Measurements from ENCODE around the gene ADAM17. TPM values are rescaled to one million over a fixed set of nuclear protein-coding genes. Genes with fewer than 3 reads are reported as not detected.

ADAM17 gene
- polyA plus RNA-seq, 2 of the 4 experiments (the other 2 are of a cell fraction): 33.1 to 38.1 TPM

DNA sequence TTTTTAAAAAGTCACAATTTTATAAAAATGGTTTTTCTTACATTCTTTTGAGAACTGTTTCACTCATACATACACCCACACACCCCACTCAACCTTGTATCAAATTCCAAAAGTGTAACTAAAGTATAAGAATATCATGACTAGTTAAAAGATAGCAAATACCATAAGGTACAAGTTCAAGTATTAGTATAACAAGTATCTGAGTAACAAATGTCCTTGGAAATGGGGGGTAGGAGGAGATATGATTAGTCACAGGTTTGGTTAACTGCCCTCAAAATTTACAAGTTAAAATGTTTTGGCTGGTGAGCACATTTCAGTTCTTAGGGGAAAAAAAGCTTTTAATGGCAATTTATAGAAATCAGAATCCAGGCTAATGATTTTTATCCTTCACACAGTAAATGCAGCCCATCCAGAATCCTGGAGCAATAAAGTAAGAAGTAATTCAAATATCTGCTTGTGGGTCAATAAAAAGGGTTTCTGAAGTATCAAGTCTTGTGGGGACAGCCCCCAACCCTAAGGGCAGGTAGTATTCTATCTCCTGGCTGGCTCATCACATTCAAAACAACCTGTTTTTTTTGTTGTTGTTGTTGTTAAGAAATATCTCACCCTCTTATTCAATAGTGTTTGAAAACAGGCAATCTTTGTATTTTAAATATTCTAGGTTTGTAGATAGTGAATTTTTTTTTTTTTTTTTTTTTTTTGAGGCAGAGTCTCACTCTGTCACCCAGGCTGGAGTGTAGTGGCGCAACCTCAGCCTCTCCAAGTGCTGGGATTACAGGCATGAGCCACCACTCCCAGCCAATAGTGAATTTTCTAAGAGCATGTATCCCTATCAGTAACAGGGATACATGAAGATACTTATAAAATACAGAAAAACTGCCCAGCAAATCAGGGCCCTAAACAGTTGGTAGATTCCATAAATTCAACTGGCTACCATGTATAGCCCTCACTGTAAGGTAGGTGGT, 66.8 kb downstream of the ADAM17 start (continued):
- TF ChIP-seq EHF (CRISPR knock-in tag; IDR thresholded peaks at IDR 0.05): no peak

DNA sequence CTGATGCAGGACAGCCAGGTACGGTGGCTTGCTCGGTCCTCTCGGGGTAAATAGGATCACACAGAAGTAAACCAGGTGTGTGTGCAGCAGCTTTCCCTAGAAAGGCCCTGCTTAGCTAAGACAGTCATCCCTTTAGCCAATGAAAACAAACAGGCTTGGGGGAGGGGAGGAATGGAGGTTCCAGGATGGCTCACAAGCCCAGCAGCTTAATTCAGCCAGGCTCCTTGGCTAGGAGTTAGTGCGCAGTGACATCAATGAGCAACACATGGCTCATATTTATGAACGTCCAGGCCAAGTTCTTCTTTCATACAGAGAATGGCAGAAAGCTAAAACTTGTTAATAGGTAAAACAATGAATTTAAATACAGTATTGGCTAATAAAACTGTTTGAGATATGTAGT, 71.1 kb downstream of the ADAM17 start:
- CTCF ChIA-PET: interaction anchor here (0.9 to 1.2 kb wide), 3 partner anchors 15 to 329 kb away, joined by 3 read pairs; no protein-coding TSS in a partner anchor
- TF ChIP-seq TP53 (CRISPR knock-in tag; IDR thresholded peaks at IDR 0.05): no peak
- no peak for TF ChIP-seq CBX2 (IDR thresholded peaks at IDR 0.05; ENCODE audit: borderline replicate concordance, low read depth)
- no peak for TF ChIP-seq CHD4 (IDR thresholded peaks at IDR 0.05; ENCODE audit: borderline replicate concordance)
- TF ChIP-seq JUN (IDR thresholded peaks at IDR 0.05): no peak
- no peak for TF ChIP-seq HOXA7 (CRISPR knock-in tag; IDR thresholded peaks at IDR 0.05)
- no peak for TF ChIP-seq ZSCAN20 (CRISPR knock-in tag; IDR thresholded peaks at IDR 0.05)
- no peak for TF ChIP-seq KDM5A (IDR thresholded peaks at IDR 0.05)
- TF ChIP-seq FOSL2 (IDR thresholded peaks at IDR 0.05): no peak
- TF ChIP-seq FOSL2 (CRISPR knock-in tag; IDR thresholded peaks at IDR 0.05): no peak
- TF ChIP-seq, protein P1, sequence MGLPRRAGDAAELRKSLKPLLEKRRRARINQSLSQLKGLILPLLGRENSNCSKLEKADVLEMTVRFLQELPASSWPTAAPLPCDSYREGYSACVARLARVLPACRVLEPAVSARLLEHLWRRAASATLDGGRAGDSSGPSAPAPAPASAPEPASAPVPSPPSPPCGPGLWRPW (IDR thresholded peaks at IDR 0.05): no peak

DNA sequence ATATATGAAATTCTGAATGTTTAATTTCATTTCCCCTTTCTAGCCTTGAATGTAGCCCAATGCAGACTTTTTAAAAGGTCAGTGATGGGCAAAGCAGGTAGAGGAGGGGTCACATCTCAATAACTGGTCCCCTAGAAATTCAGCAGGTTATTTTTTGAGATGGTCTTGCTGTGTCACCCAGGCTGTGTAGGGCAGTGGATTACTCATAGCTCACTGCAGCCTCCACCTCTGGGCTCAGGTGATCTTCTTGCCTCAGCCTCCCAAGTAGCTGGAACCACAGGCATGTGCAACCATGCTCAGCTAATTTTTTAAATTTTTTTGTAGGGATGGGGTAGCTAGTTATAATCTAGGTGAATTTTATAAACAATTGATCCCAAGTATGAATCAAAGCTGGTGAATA, 72.5 kb downstream of the ADAM17 start:
- Histone ChIP-seq H3K27ac (no peak overlapping the region), H3K4me2 (no peak overlapping the region), H3K9me3 (no peaks in the 10 kb centered on the region), H3K4me3 (no peak overlapping the region), H3K4me1 (peaks cover 11% of the 10 kb centered on the region)
- POLR2A ChIA-PET: interaction anchor here (0.6 to 1.3 kb wide), 2 partner anchors 73 to 94 kb away, joined by 3 to 5 read pairs; partner anchors contain the start of gene ADAM17
- CTCF ChIA-PET: interaction anchor here (0.8 to 1.2 kb wide), 6 partner anchors 8 to 331 kb away, joined by 3 to 4 read pairs (median 3); no protein-coding TSS in a partner anchor
- DNase-seq (ENCODE audit: low read depth in 1 of 2, low spot score in 1 of 2): no peak
- TF ChIP-seq MYC (IDR thresholded peaks at IDR 0.05; ENCODE audit: borderline replicate concordance, low read length): no peak
- TF ChIP-seq, protein P2, sequence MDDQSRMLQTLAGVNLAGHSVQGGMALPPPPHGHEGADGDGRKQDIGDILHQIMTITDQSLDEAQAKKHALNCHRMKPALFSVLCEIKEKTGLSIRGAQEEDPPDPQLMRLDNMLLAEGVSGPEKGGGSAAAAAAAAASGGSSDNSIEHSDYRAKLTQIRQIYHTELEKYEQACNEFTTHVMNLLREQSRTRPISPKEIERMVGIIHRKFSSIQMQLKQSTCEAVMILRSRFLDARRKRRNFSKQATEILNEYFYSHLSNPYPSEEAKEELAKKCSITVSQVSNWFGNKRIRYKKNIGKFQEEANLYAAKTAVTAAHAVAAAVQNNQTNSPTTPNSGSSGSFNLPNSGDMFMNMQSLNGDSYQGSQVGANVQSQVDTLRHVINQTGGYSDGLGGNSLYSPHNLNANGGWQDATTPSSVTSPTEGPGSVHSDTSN (IDR thresholded peaks at IDR 0.05): no peak
- peak in 1 of 2 experiments; percentile 13; a peak in 2 of 6 replicates for ATAC-seq
- no peak for FAIRE-seq

More for the DNA sequence above, 71.1 kb downstream of the ADAM17 start:
- H3K4me1 ChIP-seq: peaks cover 22% of the 10 kb centered on the region
- H3K9me3 ChIP-seq: no peaks in the 10 kb centered on the region
- WGBS (ENCODE audit: missing lambda C conversion rate): 84% methylated on average over 5 of the region's 5 CpGs
- DNase-seq (ENCODE audit: low read depth in 1 of 2, low spot score in 1 of 2) (no peak), ATAC-seq (no peak), FAIRE-seq (no peak)
- POLR2A ChIA-PET: no interaction called here
- H3K4me3 ChIP-seq: no peak overlapping the region
- H3K4me2 ChIP-seq: no peak overlapping the region
- H3K27ac ChIP-seq: no peak overlapping the region

DNA sequence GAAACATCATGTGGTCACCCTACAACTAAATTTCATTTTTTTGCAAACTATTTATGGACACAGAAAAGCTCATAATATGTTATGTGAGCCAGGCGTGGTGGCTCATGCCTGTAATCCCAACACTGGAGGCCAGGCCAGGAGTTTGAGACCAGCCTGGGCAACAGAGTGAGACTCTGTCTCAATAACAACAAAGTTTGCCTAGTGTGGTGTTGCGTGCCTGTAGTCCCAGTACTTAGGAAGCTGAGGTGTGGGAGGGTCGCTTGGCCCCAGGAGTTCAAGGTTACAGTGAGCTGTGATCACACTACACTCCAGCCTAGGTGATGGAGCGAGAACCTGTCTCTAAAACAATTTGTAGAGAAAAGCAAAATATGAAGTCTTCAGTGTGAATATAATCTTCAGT, 75.5 kb downstream of the ADAM17 start:
- no peak for TF ChIP-seq KDM1A (IDR thresholded peaks at IDR 0.05; ENCODE audit: low read depth)
- TF ChIP-seq EP300 (IDR thresholded peaks at IDR 0.05): no peak
- no peak for TF ChIP-seq GATA3 (IDR thresholded peaks at IDR 0.05; ENCODE audit: borderline replicate concordance)
- TF ChIP-seq POLR2A (IDR thresholded peaks at IDR 0.05; ENCODE audit: low read length): no peak
- TF ChIP-seq CEBPB (IDR thresholded peaks at IDR 0.05): no peak
- TF ChIP-seq HDAC2 (IDR thresholded peaks at IDR 0.05): no peak
- TF ChIP-seq CHD2 (IDR thresholded peaks at IDR 0.05; ENCODE audit: low read length, partially characterized antibody): no peak
- TF ChIP-seq EHMT2 (IDR thresholded peaks at IDR 0.05; ENCODE audit: low read depth): no peak
- TF ChIP-seq, protein P1 (IDR thresholded peaks at IDR 0.05): no peak
- no peak for TF ChIP-seq NPAS2 (CRISPR knock-in tag; IDR thresholded peaks at IDR 0.05; ENCODE audit: borderline replicate concordance)
- no peak for TF ChIP-seq JUN (IDR thresholded peaks at IDR 0.05)
- TF ChIP-seq PHF8 (IDR thresholded peaks at IDR 0.05; ENCODE audit: borderline replicate concordance, low read depth): no peak
- TF ChIP-seq POLR2AphosphoS2 (conservative IDR thresholded peaks at IDR 0.05; ENCODE audit: low read length): no peak
- no peak for DNase-seq (ENCODE audit: low read depth in 1 of 2, low spot score in 1 of 2)
- H3K27ac ChIP-seq: no peak overlapping the region; a peak in 1 of 6 replicates
- ATAC-seq: no peak
- FAIRE-seq: no peak
- POLR2A ChIA-PET: no interaction called here
- 88% methylated on average over 4 of the region's 4 CpGs for WGBS (ENCODE audit: missing lambda C conversion rate)
- CTCF ChIA-PET: interaction anchor here (0.9 kb wide), 1 partner anchor 76 kb away, joined by 3 read pairs; the partner anchor contains the start of gene ADAM17
- peaks cover 31% of the 10 kb centered on the region for H3K4me1 ChIP-seq
- H3K4me2 ChIP-seq: no peak overlapping the region
- no peak overlapping the region for H3K4me3 ChIP-seq
- H3K9me3 ChIP-seq: no peaks in the 10 kb centered on the region
